Measurements from ENCODE around the gene CHD5.
"Not testable (repeated sequence)": the region's sequence is repeated elsewhere in the genome, so short reads cannot be mapped to it uniquely, and the experiment has no call there.

CHD5 gene

DNA sequence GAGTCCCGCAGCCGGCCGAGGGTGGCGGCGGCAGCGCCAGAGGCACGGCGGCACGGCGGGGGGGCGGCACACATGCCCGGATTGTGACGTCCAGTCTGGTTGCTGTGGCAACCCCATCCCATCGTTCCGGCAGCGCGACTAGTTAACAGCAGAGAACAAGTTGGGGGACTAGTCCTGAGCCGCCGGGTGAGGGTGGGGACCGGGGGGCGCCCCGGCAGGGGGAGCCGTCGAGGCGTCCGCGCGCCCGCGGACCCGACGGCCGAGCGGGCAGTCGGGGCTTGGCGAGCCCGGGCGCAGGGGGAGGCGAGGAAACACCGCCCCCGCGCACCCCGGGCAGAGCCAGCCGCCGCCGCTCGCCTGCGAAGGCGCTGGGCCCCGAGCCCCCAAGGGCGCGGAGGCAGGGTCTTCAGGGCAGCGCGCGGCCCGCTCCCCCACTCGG, at the start of gene CHD5:
TSS of gene CHD5 (minus strand) at position 54 of the 439 bp plus-strand sequence. CDS start 298 bp downstream, outside the sequence.
- no peak for DNase-seq (ENCODE audit: low spot score)

DNA sequence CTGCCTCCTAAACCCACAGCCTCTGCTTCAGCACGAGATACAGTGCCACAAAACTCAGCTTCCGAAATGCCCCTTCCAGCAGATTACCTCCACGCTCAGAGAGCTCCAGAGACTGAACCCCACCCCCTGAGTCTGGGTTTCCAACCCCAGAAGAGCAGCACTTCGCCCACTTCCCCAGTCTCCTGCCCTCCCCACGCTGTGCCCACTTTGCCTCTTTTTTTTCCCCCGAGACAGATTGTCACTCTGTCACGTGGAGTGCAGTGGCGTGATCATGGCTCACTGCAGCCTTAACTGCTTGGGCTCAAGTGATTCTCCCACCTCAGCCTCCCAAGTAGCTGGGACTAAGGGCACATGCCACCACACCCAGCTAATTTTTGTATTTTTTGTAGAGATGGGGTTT, 45.5 kb upstream of the CHD5 start:
- DNase-seq (ENCODE audit: low spot score): no peak

DNA sequence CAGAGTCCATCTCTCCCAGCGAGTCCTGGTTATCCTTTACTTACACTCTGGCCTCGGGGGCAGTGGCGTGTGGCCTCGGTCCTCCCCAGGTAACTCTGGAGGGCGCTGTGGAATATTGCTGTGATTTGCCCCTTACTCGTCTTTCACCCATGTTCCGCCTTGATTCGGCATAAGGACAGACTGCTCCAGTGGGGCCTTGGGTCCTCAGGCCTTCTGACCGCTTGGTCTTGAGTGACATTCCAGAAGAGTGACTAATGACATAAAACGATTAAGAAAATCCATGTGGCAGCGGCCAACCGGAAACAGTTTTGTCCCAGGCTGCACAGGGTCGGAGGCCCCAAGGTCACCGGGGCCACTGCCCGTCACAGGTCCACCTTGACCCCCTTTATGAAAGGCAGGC, 44.6 kb upstream of the CHD5 start:
- DNase-seq (ENCODE audit: low spot score): no peak

DNA sequence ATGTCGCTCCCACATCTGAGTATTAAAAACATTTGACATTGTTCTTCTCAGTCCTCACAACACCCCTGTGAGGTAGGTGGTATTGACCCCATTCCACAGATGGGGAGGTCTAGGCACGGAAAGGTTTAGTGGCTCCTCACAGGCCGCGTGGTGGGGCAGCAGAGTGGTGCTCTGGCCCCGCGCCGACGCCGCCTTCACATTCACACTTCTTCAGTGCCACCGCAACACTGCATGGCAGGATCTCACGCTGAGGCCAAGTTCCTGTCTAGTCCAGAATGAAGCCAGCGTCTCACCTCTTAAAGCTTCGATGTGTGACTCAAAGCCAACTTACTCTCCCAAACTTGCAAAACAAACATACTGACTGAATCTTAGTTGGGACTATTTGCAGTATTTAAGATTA, 43.5 kb upstream of the CHD5 start:
- DNase-seq (ENCODE audit: low spot score): no peak

DNA sequence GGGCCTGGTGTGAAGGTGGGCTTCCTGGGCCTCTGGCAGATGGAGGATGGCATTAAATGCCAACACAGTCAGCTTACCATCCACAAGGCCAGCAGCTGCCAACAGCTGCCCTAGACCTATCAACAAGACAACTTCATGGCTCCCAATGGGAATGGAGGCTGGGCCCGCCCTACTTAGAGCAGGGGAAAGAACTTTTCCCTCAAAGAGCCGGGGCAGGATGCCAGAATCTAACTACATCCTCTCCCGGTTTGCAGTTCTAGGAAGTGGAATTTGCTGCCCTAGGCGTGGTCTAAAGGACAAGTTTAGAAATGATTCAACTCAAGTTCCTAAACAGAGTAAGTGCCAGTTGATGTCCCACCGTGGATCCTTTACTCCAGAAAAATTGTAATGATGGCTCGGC, 42.5 kb upstream of the CHD5 start:
- DNase-seq (ENCODE audit: low spot score): no peak

DNA sequence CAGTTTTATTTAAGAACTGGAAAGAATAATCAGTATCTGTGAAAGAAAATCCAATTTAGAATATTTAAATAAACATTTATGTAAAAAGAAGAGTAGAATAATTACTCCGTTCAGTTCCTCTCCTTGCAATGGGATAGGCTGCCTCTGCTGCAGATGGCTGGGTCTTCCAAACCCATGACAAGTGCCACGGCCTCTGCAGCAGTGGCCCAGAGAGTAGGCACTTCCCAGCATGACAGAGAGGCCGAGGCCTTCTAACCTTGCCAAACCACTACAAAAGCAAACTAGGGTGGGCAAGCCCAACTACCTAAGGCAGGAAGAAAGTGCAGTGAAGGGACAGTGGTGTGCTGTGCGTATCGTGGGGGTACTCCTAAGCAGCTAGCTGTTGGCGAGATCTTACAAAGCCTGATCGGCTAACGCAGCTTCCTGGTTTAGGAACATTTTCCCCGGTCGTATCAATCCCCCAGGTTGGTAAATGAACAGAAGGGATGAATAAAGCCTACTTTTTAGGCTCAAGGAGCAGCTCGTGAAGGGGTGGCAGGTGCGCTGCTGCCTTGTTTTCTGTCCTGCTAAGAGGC, 41.2 kb upstream of the CHD5 start:
- DNase-seq (ENCODE audit: low spot score): no peak

DNA sequence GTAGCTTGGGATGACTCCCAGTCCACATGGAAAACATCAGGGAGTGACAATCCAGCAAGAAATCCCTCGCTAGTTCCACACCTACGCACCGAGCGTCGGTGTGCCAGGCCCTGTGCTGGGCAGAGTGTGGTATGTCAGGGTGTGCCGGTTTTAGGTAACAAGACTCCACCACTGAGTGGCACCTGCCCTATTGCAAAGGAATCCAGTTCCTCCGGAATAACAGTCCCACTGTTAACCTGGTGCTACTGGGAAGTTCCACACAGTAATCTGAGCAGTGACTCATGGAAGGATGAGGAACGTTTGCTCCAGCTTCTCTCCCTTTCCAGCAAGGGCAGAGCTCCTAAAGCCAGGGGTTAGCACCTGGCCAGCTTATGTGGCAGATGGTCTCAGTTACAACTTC, 40.1 kb upstream of the CHD5 start:
- no peak for DNase-seq (ENCODE audit: low spot score)

DNA sequence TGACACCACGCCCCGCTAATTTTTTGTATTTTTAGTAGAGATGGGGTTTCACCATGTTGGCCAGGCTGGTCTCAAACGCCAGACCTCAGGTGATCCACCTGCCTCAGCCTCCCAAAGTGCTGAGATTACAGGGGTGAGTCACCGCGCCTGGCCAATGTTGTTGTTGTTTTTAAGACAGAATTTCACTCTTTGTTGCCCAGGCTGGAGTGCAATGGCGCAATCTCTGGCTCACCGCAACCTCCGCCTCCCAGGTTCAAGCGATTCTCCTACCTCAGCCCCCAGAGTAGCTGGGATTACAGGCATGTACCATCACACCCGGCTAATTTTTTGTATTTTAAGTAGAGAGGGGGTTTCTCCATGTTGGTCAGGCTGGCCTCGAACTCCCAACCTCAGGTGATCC, 39.5 kb upstream of the CHD5 start:
- DNase-seq (ENCODE audit: low spot score): not testable (repeated sequence)

DNA sequence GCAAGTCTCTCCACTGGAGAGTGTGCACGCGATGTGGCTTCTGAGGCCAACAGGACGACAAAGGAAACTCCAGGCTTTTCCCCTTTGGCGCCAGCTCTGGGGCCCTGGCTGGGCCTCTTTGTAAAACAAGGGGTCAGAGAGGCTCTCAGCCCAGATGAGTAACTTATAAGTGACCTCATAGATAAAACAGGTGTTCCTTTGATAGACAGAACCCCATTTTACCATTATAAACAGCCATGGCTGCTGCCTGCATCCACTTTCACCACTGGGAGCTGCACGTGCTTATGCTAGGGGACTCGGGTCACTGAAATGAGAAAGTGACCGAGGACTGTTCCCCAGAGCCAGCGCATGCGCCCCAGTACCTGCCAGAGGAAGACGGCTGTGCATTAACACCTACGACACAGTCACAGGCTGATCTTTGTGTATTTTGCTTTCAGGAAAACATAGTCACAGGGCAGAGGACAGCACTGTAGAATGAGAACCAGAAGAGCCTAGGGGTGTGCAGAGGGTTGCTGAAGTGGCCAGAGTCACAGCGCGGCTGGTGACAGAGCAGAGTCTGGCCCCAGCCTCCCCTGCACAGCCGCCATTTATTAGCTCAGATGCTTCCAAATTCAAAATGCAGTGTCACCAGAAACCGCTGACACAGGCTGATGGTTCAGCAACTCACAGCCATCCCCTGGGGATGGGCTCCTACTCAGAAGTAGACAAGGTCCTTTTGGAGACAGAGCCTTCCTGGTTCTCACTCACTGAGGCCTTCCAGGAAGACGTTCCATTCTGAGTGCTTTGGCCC, 38.4 kb upstream of the CHD5 start:
- DNase-seq (ENCODE audit: low spot score): no peak

DNA sequence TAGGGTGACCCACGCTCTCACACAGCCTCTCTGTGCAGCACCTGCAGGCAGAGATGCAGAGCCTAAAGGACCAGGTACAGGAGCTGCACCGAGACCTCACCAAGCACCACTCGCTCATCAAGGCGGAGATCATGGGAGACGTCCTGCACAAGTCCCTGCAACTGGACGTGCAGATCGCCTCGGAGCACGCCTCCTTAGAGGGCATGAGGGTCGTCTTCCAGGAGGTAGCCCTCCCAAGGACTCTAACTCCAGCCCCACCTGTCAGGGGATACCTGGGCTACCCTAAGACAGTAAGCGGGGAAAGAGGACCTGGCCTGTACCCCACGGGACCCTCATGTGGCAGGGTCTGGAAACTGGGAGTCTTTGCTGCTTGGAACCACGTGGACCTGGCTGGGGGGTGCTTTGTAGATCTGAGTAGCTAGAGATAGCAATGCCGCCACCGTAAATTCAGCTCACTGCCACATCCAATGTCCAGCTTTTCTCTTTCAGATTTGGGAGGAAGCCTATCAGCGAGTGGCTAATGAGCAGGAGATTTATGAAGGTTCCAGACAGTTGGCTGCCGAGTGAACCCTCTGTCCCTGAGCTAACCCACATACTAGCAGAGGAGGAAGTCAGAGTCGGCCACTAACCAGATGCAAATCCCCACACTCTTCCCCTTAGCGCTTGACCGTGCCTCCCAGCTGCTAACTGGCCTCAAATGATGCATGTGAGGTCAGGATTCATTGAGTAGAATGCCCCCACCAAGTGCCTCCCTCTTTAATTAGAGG, 32.3 kb upstream of the CHD5 start:
- DNase-seq (ENCODE audit: low spot score): no peak

DNA sequence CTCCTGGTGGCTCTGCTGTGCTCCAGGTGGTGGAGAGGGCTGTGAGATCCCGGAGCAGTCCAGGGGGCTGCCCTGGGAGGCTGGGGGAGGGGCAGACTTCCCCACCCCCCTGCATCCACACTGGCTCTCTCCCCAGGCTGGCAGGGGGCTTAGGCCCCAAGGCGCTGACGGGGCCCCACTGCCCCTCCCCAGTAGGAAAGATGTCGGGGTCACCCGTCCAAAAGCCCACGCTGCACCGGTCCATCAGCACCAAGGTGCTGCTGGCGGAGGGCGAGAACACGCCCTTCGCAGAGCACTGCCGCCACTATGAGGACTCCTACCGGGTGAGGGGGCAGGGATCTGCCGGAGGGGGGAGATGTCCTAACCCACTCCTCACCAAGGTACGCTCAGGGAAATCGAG, 31.6 kb upstream of the CHD5 start:
- no peak for DNase-seq (ENCODE audit: low spot score)

DNA sequence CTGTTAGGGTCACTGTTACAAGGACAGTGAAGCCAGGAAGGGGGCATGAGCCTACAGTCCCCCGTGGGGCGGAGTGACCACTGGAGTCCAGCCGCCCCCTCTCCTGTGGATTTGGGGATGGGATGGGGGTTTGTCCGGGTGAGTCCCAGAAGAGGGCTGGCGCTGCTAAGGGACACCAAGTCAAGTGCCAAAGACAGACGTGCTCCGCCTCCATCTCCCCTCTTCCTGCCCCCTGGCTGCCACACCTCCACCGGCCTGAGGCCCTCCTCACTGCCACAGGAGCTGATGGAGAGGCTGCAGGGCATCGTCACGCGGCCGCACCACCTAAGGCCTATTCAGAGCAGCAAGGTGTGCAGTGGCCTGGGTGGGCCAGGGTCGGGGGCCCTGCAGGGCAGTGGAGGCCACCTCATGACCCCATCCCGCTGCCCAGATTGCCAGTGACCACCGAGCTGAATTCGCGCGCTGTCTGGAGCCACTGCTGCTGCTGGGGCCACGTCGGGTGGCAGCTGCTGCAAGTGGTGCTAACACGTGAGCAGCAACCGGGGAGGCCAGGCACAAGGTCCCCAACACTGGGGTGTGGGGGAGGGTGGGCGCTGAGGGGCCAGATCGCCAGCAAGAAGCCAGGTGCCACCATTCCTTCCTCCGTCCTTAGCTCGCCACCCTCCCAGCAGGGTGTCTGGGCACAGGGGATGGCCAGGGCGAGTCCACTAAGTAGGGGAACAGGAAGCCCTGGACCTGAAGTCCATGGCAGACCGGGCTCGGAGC, 30.7 kb upstream of the CHD5 start:
- no peak for DNase-seq (ENCODE audit: low spot score)

DNA sequence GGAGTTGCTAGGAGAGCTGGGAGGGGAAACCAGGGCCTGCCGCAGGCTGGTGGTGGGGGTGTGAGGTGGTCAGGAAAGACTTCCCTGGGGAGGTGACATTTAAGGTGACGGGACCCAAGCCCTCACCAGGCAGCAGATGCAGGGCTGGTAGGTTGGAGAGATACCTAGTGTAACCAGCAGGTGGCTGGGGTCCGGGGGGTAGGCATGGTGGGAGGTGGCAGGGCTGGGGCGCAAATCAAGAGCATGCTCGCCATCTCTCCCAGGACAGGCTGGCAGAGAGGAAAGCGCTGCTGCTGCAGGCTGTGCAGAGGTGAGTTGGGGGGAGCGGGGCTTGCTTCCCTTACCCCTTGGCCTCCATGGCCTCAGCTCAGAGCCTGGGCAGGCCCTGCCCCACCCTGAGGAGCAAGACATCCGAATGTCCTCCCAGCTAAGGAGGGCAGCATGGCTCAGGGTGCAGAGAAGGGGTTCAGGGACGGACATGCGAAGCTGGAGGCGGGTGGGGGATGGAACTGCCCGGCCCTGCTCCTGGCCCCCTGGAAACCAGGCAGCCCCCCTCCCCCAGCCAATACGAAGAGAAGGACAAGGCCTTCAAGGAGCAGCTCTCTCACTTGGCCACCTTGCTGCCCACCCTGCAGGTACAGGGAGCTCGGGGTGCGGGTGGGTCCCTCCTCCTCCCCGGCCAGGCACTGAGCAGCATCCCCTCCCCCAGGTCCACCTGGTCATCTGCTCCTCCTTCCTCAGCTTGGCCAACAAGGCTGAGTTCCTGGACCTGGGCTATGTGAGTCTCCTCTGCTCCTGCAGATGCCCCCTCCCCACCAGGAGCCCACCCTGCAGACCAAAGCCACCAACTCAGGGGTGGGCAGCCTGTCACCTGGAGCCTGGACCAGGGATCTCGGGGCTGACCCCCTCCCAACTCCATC, 29.8 kb upstream of the CHD5 start:
- DNase-seq (ENCODE audit: low spot score): no peak

DNA sequence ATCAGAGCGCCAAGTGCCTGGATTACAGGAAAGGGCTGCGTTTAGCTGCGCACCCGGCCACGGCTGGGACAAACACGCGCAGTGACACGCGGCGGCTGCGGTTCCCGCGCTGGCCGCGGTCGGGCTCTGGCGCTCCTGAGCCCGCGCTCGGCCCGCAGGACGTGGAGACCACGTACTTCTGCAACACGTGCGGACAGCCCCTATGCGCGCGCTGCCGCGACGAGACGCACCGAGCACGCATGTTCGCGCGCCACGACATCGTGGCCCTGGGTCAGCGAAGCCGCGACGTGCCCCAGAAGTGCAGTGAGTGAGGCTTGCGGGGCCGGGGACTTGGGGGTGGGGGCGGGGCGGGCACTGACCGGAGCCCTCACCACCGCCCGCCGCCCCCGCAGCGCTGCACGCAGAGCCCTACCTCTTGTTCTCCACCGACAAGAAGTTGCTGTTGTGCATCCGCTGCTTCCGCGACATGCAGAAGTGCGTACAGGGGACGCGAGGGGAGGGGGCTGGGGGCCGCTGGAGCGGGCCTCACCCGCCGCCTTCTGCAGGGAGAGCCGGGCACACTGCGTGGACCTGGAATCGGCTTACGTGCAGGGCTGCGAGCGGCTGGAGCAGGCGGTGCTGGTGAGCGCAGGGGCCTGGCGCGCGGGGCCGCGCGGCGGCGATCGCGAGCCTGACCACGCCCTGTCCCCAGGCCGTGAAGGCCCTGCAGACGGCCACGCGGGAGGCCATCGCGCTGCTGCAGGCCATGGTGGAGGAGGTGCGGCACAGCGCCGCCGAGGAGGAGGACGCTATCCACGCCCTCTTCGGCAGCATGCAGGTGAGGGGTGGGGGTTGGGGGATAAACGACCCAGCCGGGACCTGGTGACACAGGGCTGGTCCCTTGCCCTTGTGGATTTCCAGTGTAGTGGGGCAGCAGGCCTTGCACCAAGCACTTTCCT, 28.9 kb upstream of the CHD5 start:
- DNase-seq (ENCODE audit: low spot score): no peak

DNA sequence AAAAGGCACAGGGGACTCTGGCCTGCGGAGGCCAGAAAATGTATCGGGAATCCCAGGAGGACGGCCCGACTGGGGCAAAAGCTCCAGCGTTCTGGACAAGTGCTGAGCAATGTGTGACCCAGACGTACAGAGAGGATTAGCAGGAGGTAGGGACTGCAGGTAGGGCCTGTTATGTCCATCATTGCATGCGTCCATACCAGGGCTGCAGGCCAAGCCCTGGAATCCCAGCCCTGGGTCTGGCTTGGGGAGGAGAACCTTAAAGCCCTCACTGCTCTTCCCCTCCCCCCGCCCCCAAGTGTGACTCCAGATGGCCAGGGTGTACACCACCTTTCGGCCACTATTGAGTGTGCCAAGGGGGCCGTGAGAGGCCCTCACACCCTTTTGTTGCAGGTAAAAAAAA, 27.8 kb upstream of the CHD5 start:
- no peak for DNase-seq (ENCODE audit: low spot score)

DNA sequence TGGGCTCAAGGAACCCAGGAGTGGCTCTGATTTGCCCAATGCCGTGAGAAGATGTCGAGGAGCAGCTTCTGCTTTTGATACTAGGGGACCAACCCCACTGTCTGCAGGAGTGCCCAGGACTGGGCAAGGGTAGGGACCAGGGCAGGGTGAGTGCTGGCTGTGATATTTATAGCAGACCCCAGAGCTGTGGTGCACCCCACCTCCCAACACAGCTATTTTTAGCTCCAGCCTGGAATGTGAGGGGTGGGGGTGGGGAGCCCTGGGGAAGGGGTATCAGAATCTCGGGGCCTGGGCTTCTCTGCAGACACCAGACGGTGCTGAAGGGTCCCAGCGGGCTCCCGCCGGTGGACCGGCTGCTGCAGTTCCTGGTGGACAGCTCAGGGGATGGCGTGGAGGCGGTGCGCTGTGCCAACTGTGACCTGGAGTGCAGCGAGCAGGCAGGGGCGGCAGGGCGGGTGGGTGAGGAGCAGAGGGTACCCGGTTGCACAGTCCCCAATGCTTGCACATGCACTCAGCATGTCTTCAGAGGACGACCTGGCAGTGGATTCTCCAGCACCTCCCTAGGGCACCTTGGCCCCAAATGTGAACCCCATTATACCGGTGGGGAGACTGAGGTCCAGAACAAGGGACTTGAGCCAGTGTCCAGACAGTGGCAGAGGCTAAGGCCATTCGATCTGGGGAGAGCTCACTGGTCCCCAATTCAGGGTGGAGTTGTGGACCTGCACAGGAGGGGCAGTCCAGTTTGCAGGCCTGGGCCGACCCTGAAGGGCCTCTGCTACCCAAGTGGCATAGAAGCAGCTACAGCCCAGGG, 27.2 kb upstream of the CHD5 start:
- no peak for DNase-seq (ENCODE audit: low spot score)

DNA sequence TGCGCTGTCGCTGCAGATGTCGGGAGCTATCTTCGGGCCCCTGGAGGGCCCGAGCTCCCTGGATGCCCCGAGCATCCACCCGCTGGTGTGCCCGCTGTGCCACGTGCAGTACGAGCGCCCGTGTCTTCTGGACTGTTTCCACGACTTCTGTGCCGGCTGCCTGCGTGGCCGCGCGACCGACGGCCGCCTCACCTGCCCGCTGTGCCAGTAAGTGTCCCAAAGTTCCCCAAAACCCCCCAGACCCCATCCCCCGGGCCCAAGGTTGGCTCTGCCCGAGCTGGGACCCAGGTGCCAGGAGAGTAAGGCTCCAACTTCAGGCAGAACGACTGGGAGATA, 26.4 kb upstream of the CHD5 start:
- no peak for DNase-seq (ENCODE audit: low spot score)

DNA sequence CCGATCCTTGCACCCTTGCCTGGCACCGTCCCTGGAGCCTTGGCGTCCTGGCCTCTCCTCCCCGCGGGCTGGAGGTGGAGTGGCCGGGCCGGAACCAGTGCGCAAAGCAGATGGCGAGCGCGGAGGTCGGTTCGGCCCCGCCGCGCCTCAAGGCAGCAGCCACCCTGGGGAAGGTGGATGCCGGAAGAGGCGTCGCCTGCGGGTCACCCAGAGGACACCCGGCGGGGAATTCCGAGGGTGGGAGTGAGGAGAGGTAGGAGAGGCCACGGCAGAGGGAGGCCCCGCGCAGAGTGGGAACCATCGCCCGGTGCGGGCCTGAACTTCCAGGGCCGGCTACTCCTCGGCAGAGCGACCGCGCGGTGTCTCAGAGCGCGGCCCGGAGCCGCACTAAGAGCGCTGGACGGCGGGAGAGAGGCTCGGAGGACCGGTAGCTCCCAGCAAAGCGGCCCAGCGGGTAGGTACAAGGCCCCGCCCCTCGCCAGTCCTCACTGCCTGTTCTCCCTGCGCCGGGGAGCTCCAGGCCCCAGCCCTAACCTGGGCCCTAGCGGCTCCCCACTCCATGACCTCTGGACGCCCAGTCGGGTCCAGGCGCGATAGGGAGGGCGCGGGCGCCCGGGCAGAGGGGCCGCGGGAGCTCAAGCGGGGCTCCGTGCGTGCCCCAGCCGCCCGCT, 25.9 kb upstream of the CHD5 start, which contains the start of gene RNF207:
TSS of gene RNF207 (plus strand) at position 271 of the 671 bp plus-strand sequence. CDS start 417 bp downstream, outside the sequence.
- DNase-seq (ENCODE audit: low spot score): no peak

DNA sequence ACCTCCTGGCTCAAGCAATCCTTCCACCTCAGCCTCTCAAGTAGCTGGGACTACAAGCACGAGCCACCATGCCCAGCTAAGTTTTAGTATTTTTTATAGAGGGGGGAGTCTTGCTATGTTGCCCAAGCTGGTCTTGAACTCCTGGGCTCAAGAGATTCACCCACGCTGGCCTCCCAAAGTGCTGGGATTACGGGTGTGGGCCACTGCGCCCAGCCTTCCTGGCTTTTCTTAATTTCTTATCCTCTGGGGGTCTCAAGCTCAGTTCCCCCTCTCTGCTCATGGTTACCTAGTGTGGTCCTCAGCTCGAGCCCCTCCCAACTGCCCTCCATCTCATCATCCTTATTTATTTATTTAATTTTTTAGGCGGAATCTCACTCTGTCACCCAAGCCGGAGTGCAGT, 22.1 kb upstream of the CHD5 start:
- no peak for DNase-seq (ENCODE audit: low spot score)

Measured in globus pallidus (tissue), 1 donor.